OCI-LY1 (cell line): ENCODE data around the gene DLGAP4.

Experiments used
- H2AFZ ChIP-seq: fragments of 200-600 bp; sonication (generic), shearing (Covaris generic); 2 replicates; pipeline ENCODE4 v1.6.0; 2014; ENCODE audit warnings: antibody characterized with exemption, mild to moderate bottlenecking, low read length
- H3F3A ChIP-seq: fragments of 200-600 bp; sonication (generic), shearing (Covaris generic); 2 replicates; pipeline ENCODE4 v1.6.0; 2014; ENCODE audit warnings: mild to moderate bottlenecking, antibody characterized with exemption, low read length, moderate library complexity; ENCODE audit not compliant: insufficient read depth
- H3K27ac ChIP-seq: fragments of 200-600 bp; sonication (generic); 2 replicates; pipeline ENCODE4 v1.5.1; 2014; ENCODE audit warnings: low read length, mixed run types, mild to moderate bottlenecking, low read depth; ENCODE audit not compliant: poor library complexity, severe bottlenecking
- H3K27me3 ChIP-seq: fragments of 200-600 bp; sonication (generic); 2 replicates; pipeline ENCODE4 v1.6.0; 2014; ENCODE audit warnings: antibody characterized with exemption, mild to moderate bottlenecking, low read length, moderate library complexity; ENCODE audit not compliant: insufficient read depth
- H3K36me3 ChIP-seq: fragments of 200-600 bp; sonication (generic); 2 replicates; pipeline ENCODE4 v1.6.1; 2014; ENCODE audit warnings: mild to moderate bottlenecking, antibody characterized with exemption, low read length, moderate library complexity, mixed read lengths; ENCODE audit not compliant: insufficient read depth
- H3K4me1 ChIP-seq: fragments of 200-600 bp; sonication (generic); 2 replicates; pipeline ENCODE4 v1.5.1; 2014; ENCODE audit warnings: mild to moderate bottlenecking, low read length, moderate library complexity; ENCODE audit not compliant: insufficient read depth, severe bottlenecking
- H3K4me2 ChIP-seq: fragments of 200-600 bp; sonication (generic), shearing (Covaris generic); 2 replicates; pipeline ENCODE4 v1.6.1; 2014; ENCODE audit warnings: low read length
- H3K4me3 ChIP-seq: fragments of 200-600 bp; sonication (generic); 2 replicates; pipeline ENCODE4 v1.5.1; 2014; ENCODE audit warnings: low read length, low read depth, mild to moderate bottlenecking, mixed read lengths; ENCODE audit not compliant: poor library complexity, severe bottlenecking
- H3K79me2 ChIP-seq: fragments of 200-600 bp; shearing (Covaris generic); 2 replicates; pipeline ENCODE4 v1.6.1; 2016; ENCODE audit warnings: mixed run types, low read length, mixed read lengths; ENCODE audit not compliant: insufficient read depth
- H3K9ac ChIP-seq: fragments of 200-600 bp; sonication (generic), shearing (Covaris generic); 2 replicates; pipeline ENCODE4 v1.6.1; 2014; ENCODE audit warnings: mild to moderate bottlenecking, low read length, mixed read lengths
- H3K9me2 ChIP-seq: fragments of 200-600 bp; sonication (generic), shearing (Covaris generic); 2 replicates; pipeline ENCODE4 v1.6.1; 2014; ENCODE audit warnings: low read depth, mild to moderate bottlenecking, low read length, mixed read lengths
- H3K9me3 ChIP-seq: fragments of 200-600 bp; shearing (Covaris generic); 2 replicates; pipeline ENCODE4 v1.6.1; 2014; ENCODE audit warnings: low read length, mixed read lengths
- H4K20me1 ChIP-seq: fragments of 200-600 bp; sonication (generic), shearing (Covaris generic); 2 replicates; pipeline ENCODE4 v1.6.0; 2016; ENCODE audit warnings: mild to moderate bottlenecking, low read length; ENCODE audit not compliant: insufficient read depth
- CTCF ChIP-seq: fragments of 200-600 bp; sonication (generic), shearing (Covaris generic); IDR thresholded peaks from 2 replicates; pipeline ENCODE4 v1.5.1; 2017; ENCODE audit warnings: mild to moderate bottlenecking, antibody characterized with exemption, low read length, moderate library complexity, mixed read lengths
- EZH2 ChIP-seq: fragments of 200-600 bp; sonication (generic), shearing (Covaris generic); IDR thresholded peaks from 2 replicates; pipeline ENCODE4 v1.8.0; 2017; ENCODE audit warnings: borderline replicate concordance, mixed run types, mild to moderate bottlenecking, antibody characterized with exemption, low read length, moderate library complexity, mixed read lengths

DLGAP4 gene

GRCh38 chr20:36312724-36313441 lies 6.7 kb downstream of the DLGAP4 start:
- Histone ChIP-seq H3K4me3 (no peak overlapping the region), H2AFZ (no peak overlapping the region), H3K27me3 (no peaks in the 10 kb centered on the region), H3K9me2 (no peaks in the 10 kb centered on the region), H3K36me3 (no peaks in the 10 kb centered on the region), H3K4me2 (no peak overlapping the region), H3K79me2 (no peaks in the 10 kb centered on the region), H3K27ac (no peak overlapping the region), H4K20me1 (no peaks in the 10 kb centered on the region), H3K4me1 (no peaks in the 10 kb centered on the region), H3K9me3 (no peaks in the 10 kb centered on the region), H3K9ac (no peak overlapping the region), H3F3A (no peaks in the 10 kb centered on the region)
- no peak for TF ChIP-seq EZH2
- TF ChIP-seq CTCF: no peak

- H3K4me3 ChIP-seq: no peak overlapping the region
- no peak overlapping the region for H3K9ac ChIP-seq
- H3K4me2 ChIP-seq: no peak overlapping the region
- no peaks in the 10 kb centered on the region for H3K4me1 ChIP-seq
- H3K9me3 ChIP-seq: no peaks in the 10 kb centered on the region
- H2AFZ ChIP-seq: no peak overlapping the region
- no peaks in the 10 kb centered on the region for H3K27me3 ChIP-seq
- H3F3A ChIP-seq: no peaks in the 10 kb centered on the region
- no peak for TF ChIP-seq EZH2
- H3K27ac ChIP-seq: no peak overlapping the region
- no peaks in the 10 kb centered on the region for H3K9me2 ChIP-seq
- no peaks in the 10 kb centered on the region for H3K79me2 ChIP-seq
- no peaks in the 10 kb centered on the region for H4K20me1 ChIP-seq
- H3K36me3 ChIP-seq: no peaks in the 10 kb centered on the region
These were observed 7.3 kb downstream of the DLGAP4 start for GRCh38 chr20:36313476-36313875.

GRCh38 chr20:36313926-36314325 lies 7.8 kb downstream of the DLGAP4 start:
- H3K27me3 ChIP-seq: no peaks in the 10 kb centered on the region
- no peak overlapping the region for H2AFZ ChIP-seq
- no peaks in the 10 kb centered on the region for H4K20me1 ChIP-seq
- no peaks in the 10 kb centered on the region for H3K4me1 ChIP-seq
- H3K9me2 ChIP-seq: no peaks in the 10 kb centered on the region
- no peak overlapping the region for H3K4me2 ChIP-seq
- H3K9ac ChIP-seq: no peak overlapping the region
- no peaks in the 10 kb centered on the region for H3K79me2 ChIP-seq
- H3K36me3 ChIP-seq: no peaks in the 10 kb centered on the region
- no peak overlapping the region for H3K27ac ChIP-seq
- H3K4me3 ChIP-seq: no peak overlapping the region
- no peaks in the 10 kb centered on the region for H3K9me3 ChIP-seq
- TF ChIP-seq CTCF: no peak
- no peak for TF ChIP-seq EZH2
- no peaks in the 10 kb centered on the region for H3F3A ChIP-seq
